Measurements from ENCODE around the gene CENPP.

The CENPP gene

GRCh38 chr9:92601451-92601850, 275.7 kb downstream of the CENPP start:
- TF ChIP-seq, protein P1, sequence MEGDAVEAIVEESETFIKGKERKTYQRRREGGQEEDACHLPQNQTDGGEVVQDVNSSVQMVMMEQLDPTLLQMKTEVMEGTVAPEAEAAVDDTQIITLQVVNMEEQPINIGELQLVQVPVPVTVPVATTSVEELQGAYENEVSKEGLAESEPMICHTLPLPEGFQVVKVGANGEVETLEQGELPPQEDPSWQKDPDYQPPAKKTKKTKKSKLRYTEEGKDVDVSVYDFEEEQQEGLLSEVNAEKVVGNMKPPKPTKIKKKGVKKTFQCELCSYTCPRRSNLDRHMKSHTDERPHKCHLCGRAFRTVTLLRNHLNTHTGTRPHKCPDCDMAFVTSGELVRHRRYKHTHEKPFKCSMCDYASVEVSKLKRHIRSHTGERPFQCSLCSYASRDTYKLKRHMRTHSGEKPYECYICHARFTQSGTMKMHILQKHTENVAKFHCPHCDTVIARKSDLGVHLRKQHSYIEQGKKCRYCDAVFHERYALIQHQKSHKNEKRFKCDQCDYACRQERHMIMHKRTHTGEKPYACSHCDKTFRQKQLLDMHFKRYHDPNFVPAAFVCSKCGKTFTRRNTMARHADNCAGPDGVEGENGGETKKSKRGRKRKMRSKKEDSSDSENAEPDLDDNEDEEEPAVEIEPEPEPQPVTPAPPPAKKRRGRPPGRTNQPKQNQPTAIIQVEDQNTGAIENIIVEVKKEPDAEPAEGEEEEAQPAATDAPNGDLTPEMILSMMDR (conservative IDR thresholded peaks at IDR 0.05) = no peak
- H3K27ac ChIP-seq = no peak overlapping the region

GRCh38 chr9:92602413-92602812, 276.7 kb downstream of the CENPP start:
- no peak overlapping the region for H3K27ac ChIP-seq
- TF ChIP-seq, protein P1 (conservative IDR thresholded peaks at IDR 0.05) = no peak

DNA sequence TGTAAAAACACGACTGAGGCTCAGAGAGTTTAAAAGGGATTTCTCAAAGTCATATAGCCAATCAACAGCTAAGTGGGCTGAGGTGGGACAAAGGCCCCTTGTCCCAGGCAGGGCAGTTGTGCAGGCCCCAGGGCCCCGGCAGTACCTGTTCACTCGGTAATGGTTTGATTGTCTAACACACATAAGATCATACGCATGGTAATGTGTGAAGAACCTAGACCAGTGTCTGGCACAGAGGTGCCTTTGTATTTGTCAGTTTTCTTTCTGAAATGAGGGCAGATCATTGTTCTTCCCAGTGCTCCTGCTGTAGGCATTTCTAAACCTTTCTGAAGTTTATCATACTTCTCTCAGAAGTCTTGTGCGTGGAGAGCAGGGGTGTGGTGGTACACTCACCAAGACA, 277.3 kb downstream of the CENPP start:
- no peak overlapping the region for H3K27ac ChIP-seq
- TF ChIP-seq, protein P1 (conservative IDR thresholded peaks at IDR 0.05) = no peak

- no peak overlapping the region for H3K27ac ChIP-seq
- TF ChIP-seq, protein P1 (conservative IDR thresholded peaks at IDR 0.05) = no peak
Measured at GRCh38 chr9:92603990-92604389, 278.2 kb downstream of the CENPP start.

- no peak overlapping the region for H3K27ac ChIP-seq
- TF ChIP-seq, protein P1 (conservative IDR thresholded peaks at IDR 0.05) = no peak
Measured at GRCh38 chr9:92605224-92605623, 279.5 kb downstream of the CENPP start.

- no peak overlapping the region for H3K27ac ChIP-seq
- TF ChIP-seq, protein P1 (conservative IDR thresholded peaks at IDR 0.05) = no peak
Measured at GRCh38 chr9:92607088-92607487, 281.3 kb downstream of the CENPP start.

GRCh38 chr9:92607773-92608172, 282.0 kb downstream of the CENPP start:
- no peak overlapping the region for H3K27ac ChIP-seq

More at GRCh38 chr9:92607773-92608172, 282.0 kb downstream of the CENPP start:
- TF ChIP-seq, protein P1 (conservative IDR thresholded peaks at IDR 0.05) = no peak

Data from VCaP (cell line).